K562 (cell line): ENCODE measurements around the gene TMEM184A. TPM values are rescaled to one million over a fixed set of nuclear protein-coding genes. Genes with fewer than 3 reads are reported as not detected.

Experiments
- HDAC6 ChIP-seq: IDR thresholded peaks from 2 replicates; pipeline ENCODE4 v1.6.1; 2012; ENCODE audit warnings: low read depth, mild to moderate bottlenecking, control low read depth, inconsistent platforms, low read length, moderate library complexity
- LEF1 ChIP-seq: fragments of 450-650 bp; IDR thresholded peaks from 2 replicates; pipeline ENCODE4 v1.6.1; 2016; ENCODE audit warnings: mild to moderate bottlenecking
- NEUROD1 ChIP-seq: fragments of 150-350 bp; IDR thresholded peaks from 2 replicates; pipeline ENCODE4 v1.6.1; 2014; ENCODE audit warnings: borderline replicate concordance, low read length, low read depth; ENCODE audit not compliant: partially characterized antibody
- NFE2 ChIP-seq: IDR thresholded peaks from 2 replicates; pipeline ENCODE4 v1.6.1; 2014; ENCODE audit warnings: antibody characterized with exemption, low read depth
- SMARCC2 ChIP-seq: fragments of 450-650 bp; IDR thresholded peaks from 2 replicates; pipeline ENCODE4 v1.6.1; 2017; ENCODE audit warnings: antibody characterized with exemption, moderate library complexity, mild to moderate bottlenecking, low read depth
- ZKSCAN3 ChIP-seq: fragments of 250-450 bp; sonication (Bioruptor Pico); IDR thresholded peaks from 2 replicates; pipeline ENCODE4 v1.4.0; 2020
- ZNF217 ChIP-seq: sonication (generic); formaldehyde crosslinking; IDR thresholded peaks from 2 replicates; pipeline ENCODE4 v1.8.0; 2022; ENCODE audit warnings: mild to moderate bottlenecking, missing genetic modification reagents
- ZNF282 ChIP-seq: sonication (generic); formaldehyde crosslinking; IDR thresholded peaks from 2 replicates; pipeline ENCODE4 v1.8.1; 2023; ENCODE audit warnings: missing genetic modification reagents
- ZNF589 ChIP-seq: fragments of 200-800 bp; sonication (Bioruptor generic); IDR thresholded peaks from 2 replicates; pipeline ENCODE4 v1.6.1; 2016; ENCODE audit warnings: low read depth, missing genetic modification characterization, missing compliant biosample characterization
- polyA plus RNA-seq, 8 experiments: library from polyadenylated mRNA; depleted of rRNA in 4 of 8; stranded (reverse) in 5 of 8; unstranded in 3 of 8; fragments of >200 nt; fragmentation: Nextera tagmentation in 2 of 8; fragmentation: Illumina TruSeq in 1 of 8; extraction: Ambion mirVana in 2 of 8; extraction: Trizol in 1 of 8; gene quantifications; 2 replicates each; pipeline versions ENCODE4 v1.2.1 to v1.2.3, GENCODE V29; 2011 to 2014; ENCODE audit warnings: inconsistent platforms in 1 of 8, missing spikeins in 1 of 8
- total RNA-seq, 7 experiments: library from RNA; depleted of rRNA in 6 of 7; stranded (reverse); fragments of >200 nt in 6 of 7; fragmentation: Illumina TruSeq in 2 of 7; extraction: Trizol in 2 of 7; gene quantifications; 2 replicates each; pipeline versions ENCODE4 v1.2.1 to v1.2.3, GENCODE V29; 2011 to 2021; ENCODE audit warnings: low replicate concordance in 1 of 7
- TF ChIP-seq, protein P1 (sequence below), 2 experiments: IDR thresholded peaks; 2 replicates each; pipeline ENCODE4 v1.6.1; 2012; ENCODE audit warnings: improper control_type of control experiment in 2 of 2, low read depth in 2 of 2, low read length in 2 of 2, borderline replicate concordance in 1 of 2
- TF ChIP-seq, protein P2 (sequence below): fragments of 250-450 bp; sonication (Bioruptor Pico); IDR thresholded peaks from 2 replicates; pipeline ENCODE4 v1.8.0; 2022; ENCODE audit warnings: moderate library complexity, mild to moderate bottlenecking, inconsistent platforms
- TF ChIP-seq, protein P3 (sequence below): IDR thresholded peaks from 3 replicates; pipeline ENCODE4 v1.6.1; 2011; ENCODE audit warnings: borderline replicate concordance, mild to moderate bottlenecking, moderate library complexity; ENCODE audit not compliant: insufficient read length; ENCODE audit errors: extremely low read depth
- TF ChIP-seq, protein P4 (sequence below): sonication (generic); formaldehyde crosslinking; IDR thresholded peaks from 2 replicates; pipeline ENCODE4 v1.8.1; 2023; ENCODE audit warnings: mild to moderate bottlenecking, missing genetic modification reagents

The TMEM184A gene
- total and polyA plus RNA-seq, 9 of the 15 experiments (the other 6 are each of a cell fraction or from before 2014, with no cell fraction given) = 0.10 to 0.18 (median 0.11) TPM; not detected in 6

DNA sequence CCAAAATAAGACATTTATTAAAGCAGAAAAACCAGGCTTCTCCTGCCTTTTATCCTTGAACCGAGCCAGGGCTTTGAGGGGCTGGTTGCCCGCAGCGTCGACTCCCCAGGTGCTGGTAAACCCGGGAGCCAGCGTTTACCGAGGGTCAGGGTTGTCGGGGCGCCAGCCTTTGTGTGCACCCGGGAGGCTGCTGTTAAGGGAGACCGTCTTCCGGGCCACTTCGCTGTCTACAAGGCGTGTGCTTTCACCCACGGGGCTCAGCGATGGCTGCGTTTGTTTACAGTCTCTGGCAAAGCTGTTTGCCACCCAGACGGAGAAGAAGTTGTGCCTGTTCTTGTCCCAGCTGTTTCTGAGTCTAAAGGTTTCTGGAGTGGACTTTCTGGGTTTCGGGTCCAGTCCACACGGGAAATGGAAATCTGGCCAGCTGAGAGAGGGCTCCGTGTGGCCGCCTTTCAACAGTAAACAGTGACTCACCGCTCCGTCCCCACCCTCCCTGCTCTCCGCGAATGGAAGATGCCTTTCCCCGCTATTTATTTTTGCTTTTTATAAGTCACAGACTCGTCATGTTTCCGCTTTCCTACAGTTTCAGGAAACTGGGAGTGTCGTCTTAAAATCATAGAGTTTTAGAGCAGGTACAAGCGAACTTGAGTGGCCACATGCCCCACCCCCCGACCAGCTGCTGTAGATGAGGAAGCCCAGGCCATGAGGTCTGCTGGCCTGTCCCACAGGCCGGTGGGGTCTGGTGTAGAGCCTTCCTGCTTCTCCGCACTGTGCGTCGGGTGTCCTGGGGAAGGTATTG is 23.4 kb downstream of the TMEM184A start (continued):
- TF ChIP-seq, protein P1, sequence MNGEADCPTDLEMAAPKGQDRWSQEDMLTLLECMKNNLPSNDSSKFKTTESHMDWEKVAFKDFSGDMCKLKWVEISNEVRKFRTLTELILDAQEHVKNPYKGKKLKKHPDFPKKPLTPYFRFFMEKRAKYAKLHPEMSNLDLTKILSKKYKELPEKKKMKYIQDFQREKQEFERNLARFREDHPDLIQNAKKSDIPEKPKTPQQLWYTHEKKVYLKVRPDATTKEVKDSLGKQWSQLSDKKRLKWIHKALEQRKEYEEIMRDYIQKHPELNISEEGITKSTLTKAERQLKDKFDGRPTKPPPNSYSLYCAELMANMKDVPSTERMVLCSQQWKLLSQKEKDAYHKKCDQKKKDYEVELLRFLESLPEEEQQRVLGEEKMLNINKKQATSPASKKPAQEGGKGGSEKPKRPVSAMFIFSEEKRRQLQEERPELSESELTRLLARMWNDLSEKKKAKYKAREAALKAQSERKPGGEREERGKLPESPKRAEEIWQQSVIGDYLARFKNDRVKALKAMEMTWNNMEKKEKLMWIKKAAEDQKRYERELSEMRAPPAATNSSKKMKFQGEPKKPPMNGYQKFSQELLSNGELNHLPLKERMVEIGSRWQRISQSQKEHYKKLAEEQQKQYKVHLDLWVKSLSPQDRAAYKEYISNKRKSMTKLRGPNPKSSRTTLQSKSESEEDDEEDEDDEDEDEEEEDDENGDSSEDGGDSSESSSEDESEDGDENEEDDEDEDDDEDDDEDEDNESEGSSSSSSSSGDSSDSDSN (IDR thresholded peaks at IDR 0.05; ENCODE audit: borderline replicate concordance in 1 of 2, low read depth in 2 of 2, low read length in 2 of 2) = peak in 1 of 2 experiments; percentile 39; a peak in 1 of 4 replicates
- TF ChIP-seq ZNF589 (CRISPR knock-in tag) (peak; percentile 34; the same call in 1 of the 2 replicates), ZKSCAN3 (CRISPR knock-in tag) (no peak), LEF1 (0 out of 2 replicates have a peak, but pooled peaks have one; percentile 32), ZNF217 (CRISPR knock-in tag) (no peak), HDAC6 (no peak), ZNF282 (CRISPR knock-in tag) (no peak), NEUROD1 (peak; percentile 23), NFE2 (no peak), SMARCC2 (0 out of 2 replicates have a peak, but pooled peaks have one; percentile 20)
- TF ChIP-seq, protein P2, sequence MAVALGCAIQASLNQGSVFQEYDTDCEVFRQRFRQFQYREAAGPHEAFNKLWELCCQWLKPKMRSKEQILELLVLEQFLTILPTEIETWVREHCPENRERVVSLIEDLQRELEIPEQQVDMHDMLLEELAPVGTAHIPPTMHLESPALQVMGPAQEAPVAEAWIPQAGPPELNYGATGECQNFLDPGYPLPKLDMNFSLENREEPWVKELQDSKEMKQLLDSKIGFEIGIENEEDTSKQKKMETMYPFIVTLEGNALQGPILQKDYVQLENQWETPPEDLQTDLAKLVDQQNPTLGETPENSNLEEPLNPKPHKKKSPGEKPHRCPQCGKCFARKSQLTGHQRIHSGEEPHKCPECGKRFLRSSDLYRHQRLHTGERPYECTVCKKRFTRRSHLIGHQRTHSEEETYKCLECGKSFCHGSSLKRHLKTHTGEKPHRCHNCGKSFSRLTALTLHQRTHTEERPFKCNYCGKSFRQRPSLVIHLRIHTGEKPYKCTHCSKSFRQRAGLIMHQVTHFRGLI (CRISPR knock-in tag) = no peak
- TF ChIP-seq, protein P3, sequence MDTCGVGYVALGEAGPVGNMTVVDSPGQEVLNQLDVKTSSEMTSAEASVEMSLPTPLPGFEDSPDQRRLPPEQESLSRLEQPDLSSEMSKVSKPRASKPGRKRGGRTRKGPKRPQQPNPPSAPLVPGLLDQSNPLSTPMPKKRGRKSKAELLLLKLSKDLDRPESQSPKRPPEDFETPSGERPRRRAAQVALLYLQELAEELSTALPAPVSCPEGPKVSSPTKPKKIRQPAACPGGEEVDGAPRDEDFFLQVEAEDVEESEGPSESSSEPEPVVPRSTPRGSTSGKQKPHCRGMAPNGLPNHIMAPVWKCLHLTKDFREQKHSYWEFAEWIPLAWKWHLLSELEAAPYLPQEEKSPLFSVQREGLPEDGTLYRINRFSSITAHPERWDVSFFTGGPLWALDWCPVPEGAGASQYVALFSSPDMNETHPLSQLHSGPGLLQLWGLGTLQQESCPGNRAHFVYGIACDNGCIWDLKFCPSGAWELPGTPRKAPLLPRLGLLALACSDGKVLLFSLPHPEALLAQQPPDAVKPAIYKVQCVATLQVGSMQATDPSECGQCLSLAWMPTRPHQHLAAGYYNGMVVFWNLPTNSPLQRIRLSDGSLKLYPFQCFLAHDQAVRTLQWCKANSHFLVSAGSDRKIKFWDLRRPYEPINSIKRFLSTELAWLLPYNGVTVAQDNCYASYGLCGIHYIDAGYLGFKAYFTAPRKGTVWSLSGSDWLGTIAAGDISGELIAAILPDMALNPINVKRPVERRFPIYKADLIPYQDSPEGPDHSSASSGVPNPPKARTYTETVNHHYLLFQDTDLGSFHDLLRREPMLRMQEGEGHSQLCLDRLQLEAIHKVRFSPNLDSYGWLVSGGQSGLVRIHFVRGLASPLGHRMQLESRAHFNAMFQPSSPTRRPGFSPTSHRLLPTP = no peak
- TF ChIP-seq, protein P4, sequence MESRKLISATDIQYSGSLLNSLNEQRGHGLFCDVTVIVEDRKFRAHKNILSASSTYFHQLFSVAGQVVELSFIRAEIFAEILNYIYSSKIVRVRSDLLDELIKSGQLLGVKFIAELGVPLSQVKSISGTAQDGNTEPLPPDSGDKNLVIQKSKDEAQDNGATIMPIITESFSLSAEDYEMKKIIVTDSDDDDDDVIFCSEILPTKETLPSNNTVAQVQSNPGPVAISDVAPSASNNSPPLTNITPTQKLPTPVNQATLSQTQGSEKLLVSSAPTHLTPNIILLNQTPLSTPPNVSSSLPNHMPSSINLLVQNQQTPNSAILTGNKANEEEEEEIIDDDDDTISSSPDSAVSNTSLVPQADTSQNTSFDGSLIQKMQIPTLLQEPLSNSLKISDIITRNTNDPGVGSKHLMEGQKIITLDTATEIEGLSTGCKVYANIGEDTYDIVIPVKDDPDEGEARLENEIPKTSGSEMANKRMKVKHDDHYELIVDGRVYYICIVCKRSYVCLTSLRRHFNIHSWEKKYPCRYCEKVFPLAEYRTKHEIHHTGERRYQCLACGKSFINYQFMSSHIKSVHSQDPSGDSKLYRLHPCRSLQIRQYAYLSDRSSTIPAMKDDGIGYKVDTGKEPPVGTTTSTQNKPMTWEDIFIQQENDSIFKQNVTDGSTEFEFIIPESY (CRISPR knock-in tag) = 0 out of 2 replicates have a peak, but pooled peaks have one; percentile 31
